Measurements from ENCODE around the gene GPR132. TPM values are rescaled to one million over a fixed set of nuclear protein-coding genes. Genes with fewer than 3 reads are reported as not detected.

Gene GPR132
- total and polyA plus RNA-seq, 10 of the 15 experiments (the other 5 are each of a cell fraction or from before 2014, with no cell fraction given) = 1.9 to 49.3 (median 20.4) TPM

- in situ Hi-C loops (cut with MboI) = no loop called here
- ChIA-PET SMC1A (ENCODE audit: uncharacterized antibody, unreplicated experiment) (interaction anchor here (2.0 to 7.8 kb wide), 4 partner anchors 9 to 24 kb away, joined by 10 to 47 read pairs (median 14); no protein-coding TSS in a partner anchor), CTCF (interaction anchor here (1.4 to 11.9 kb wide), 5 partner anchors 9 to 44 kb away, joined by 3 to 114 read pairs (median 6); no protein-coding TSS in a partner anchor), RAD21 (ENCODE audit: unreplicated experiment) (interaction anchor here (0.9 to 5.3 kb wide), 3 partner anchors 13 to 42 kb away, joined by 3 to 25 read pairs (median 5); partner anchors contain the start of gene CDCA4), POLR2A (interaction anchor here (0.7 to 1.9 kb wide), 7 partner anchors 12 to 438 kb away, joined by 3 to 13 read pairs (median 4); partner anchors contain the start of gene CDCA4)
- ATAC-seq (no peak), DNase-seq (ENCODE audit: low read depth, low spot score) (no peak), FAIRE-seq (no peak)
- H3K9me3 ChIP-seq (replicated peaks; ENCODE audit: control insufficient read depth, insufficient read depth, low read length) = no peaks in the 10 kb centered on the region
- peaks cover 48% of the 10 kb centered on the region for H3K4me1 ChIP-seq (ENCODE audit: control insufficient read depth, insufficient read depth, low read length)
- no TSS peak for BruUV-seq (replicated peaks)
- WGBS (ENCODE audit: insufficient coverage, insufficient replicate concordance, low lambda C conversion rate, missing lambda C conversion rate) = 1% methylated on average over 7 of the region's 7 CpGs
- peaks cover 14% of the 10 kb centered on the region for H4K20me1 ChIP-seq (ENCODE audit: control insufficient read depth, insufficient read depth)
- peaks cover 1 to 11% of the 10 kb centered on the region in 2 experiments; a peak in 3 of 4 replicates for H3K36me3 ChIP-seq (ENCODE audit: control insufficient read depth in 2 of 2, insufficient read depth in 2 of 2, low read length in 1 of 2)
- H3K4me2 ChIP-seq (ENCODE audit: control insufficient read depth, insufficient read depth) = peak overlapping the region; percentile 100
- no peaks in the 10 kb centered on the region for H3K27me3 ChIP-seq (replicated peaks in 1 of 2; ENCODE audit: control insufficient read depth in 2 of 2, insufficient read depth in 2 of 2, low read length in 1 of 2)
- peaks cover 91% of the 10 kb centered on the region for H3K79me2 ChIP-seq (ENCODE audit: control insufficient read depth, insufficient read depth, low read length)
- H3K4me3 ChIP-seq = peak overlapping the region; percentile 71
- H2AFZ ChIP-seq (ENCODE audit: control insufficient read depth, low read depth, low read length) = no peak overlapping the region
- intact Hi-C loops (cut with micrococcal nuclease; ENCODE audit: unreplicated experiment) = loop anchor here (10.0 kb wide), 1 partner anchor 423 kb away; the partner anchor contains the start of gene CRIP1
- H3K27ac ChIP-seq (ENCODE audit: control insufficient read depth, insufficient read depth) = peak overlapping the region; percentile 93
- peak overlapping the region; percentile 77 for H3K9ac ChIP-seq (ENCODE audit: control insufficient read depth, insufficient read depth, low read length)
- TF ChIP-seq FOS (IDR thresholded peaks at IDR 0.05; ENCODE audit: borderline replicate concordance, extremely low read depth, insufficient read length) = no peak
- no peak for TF ChIP-seq SUPT20H (IDR thresholded peaks at IDR 0.05; ENCODE audit: borderline replicate concordance, control insufficient read depth, low read depth, low read length)
- TF ChIP-seq POLR2AphosphoS5 (IDR thresholded peaks at IDR 0.05; ENCODE audit: low read length) = peak; percentile 87
- TF ChIP-seq BRCA1 (IDR thresholded peaks at IDR 0.05; ENCODE audit: low read depth, low read length) = no peak
- TF ChIP-seq BCL11A (IDR thresholded peaks at IDR 0.05; ENCODE audit: low read depth, low read length) = no peak
- TF ChIP-seq BMI1 (IDR thresholded peaks at IDR 0.05; ENCODE audit: borderline replicate concordance) = no peak
- TF ChIP-seq CBX3 (IDR thresholded peaks at IDR 0.05; ENCODE audit: borderline replicate concordance, low read depth) = no peak
- no peak for TF ChIP-seq TCF3 (IDR thresholded peaks at IDR 0.05; ENCODE audit: borderline replicate concordance, insufficient read depth, low read depth, low read length)
- TF ChIP-seq FOXM1 (IDR thresholded peaks at IDR 0.05; ENCODE audit: low read depth, low read length) = no peak
- TF ChIP-seq SMAD5 (IDR thresholded peaks at IDR 0.05; ENCODE audit: low read depth) = no peak
- TF ChIP-seq ZBTB11 (CRISPR knock-in tag; IDR thresholded peaks at IDR 0.05) = no peak
- TF ChIP-seq CHD1 (IDR thresholded peaks at IDR 0.05; ENCODE audit: low read depth, low read length) = no peak
- no peak for TF ChIP-seq SREBF1 (IDR thresholded peaks at IDR 0.05; ENCODE audit: low read length)
- no peak for TF ChIP-seq MYB (IDR thresholded peaks at IDR 0.05; ENCODE audit: borderline replicate concordance, low read depth, low read length)
- TF ChIP-seq RBBP5 (conservative IDR thresholded peaks at IDR 0.05) = no peak
- TF ChIP-seq ETV6 (conservative IDR thresholded peaks at IDR 0.05 in 1 of 2, IDR thresholded peaks at IDR 0.05 in 1 of 2; ENCODE audit: borderline replicate concordance in 1 of 2, low read depth in 1 of 2) = no peak
- 0 out of 3 replicates have a peak, but pooled peaks have one; percentile 10 for TF ChIP-seq POU2F2 (IDR thresholded peaks at IDR 0.05; ENCODE audit: borderline replicate concordance, low read depth, low read length)
- TF ChIP-seq MTA3 (IDR thresholded peaks at IDR 0.05; ENCODE audit: borderline replicate concordance, low read length) = no peak
- TF ChIP-seq E2F8 (IDR thresholded peaks at IDR 0.05; ENCODE audit: low read depth, partially characterized antibody) = no peak
- TF ChIP-seq FOXK2 (IDR thresholded peaks at IDR 0.05) = no peak
Observed at GRCh38 chr14:105062048-105062433, 3.2 kb downstream of the GPR132 start.
